Activated CD8-positive, alpha-beta memory T cell treated with anti-CD3 and anti-CD28 coated beads for 24 hours (primary cell): ENCODE results near the gene USP12.

ENCODE experiments used
- DNase-seq: peaks from one replicate; pipeline ENCODE4 v3.0.0-alpha.2; 2020

USP12 gene

GRCh38 chr13:27065582-27065981 is 106.0 kb downstream of the USP12 start:
- no peak for DNase-seq

- DNase-seq: no peak
Measured at GRCh38 chr13:27064252-27064995, 107.2 kb downstream of the USP12 start.

- no peak for DNase-seq
Measured at GRCh38 chr13:27057817-27058216, 113.8 kb downstream of the USP12 start.

- no peak for DNase-seq
Measured at GRCh38 chr13:27055526-27055925, 116.1 kb downstream of the USP12 start.

GRCh38 chr13:27054760-27055159 is 116.9 kb downstream of the USP12 start:
- DNase-seq: no peak

- DNase-seq: no peak
Measured at GRCh38 chr13:27053902-27054595, 117.6 kb downstream of the USP12 start.

- no peak for DNase-seq
Measured at GRCh38 chr13:27053210-27053884, 118.3 kb downstream of the USP12 start.

GRCh38 chr13:27052551-27053208 is 118.9 kb downstream of the USP12 start:
- DNase-seq: no peak

GRCh38 chr13:27047081-27047480 is 124.5 kb downstream of the USP12 start:
- no peak for DNase-seq

- no peak for DNase-seq
Measured at GRCh38 chr13:27044837-27045570, 126.6 kb downstream of the USP12 start.

GRCh38 chr13:27043013-27043412 is 128.6 kb downstream of the USP12 start:
- DNase-seq: no peak

GRCh38 chr13:27041341-27041740 is 130.3 kb downstream of the USP12 start:
- no peak for DNase-seq

GRCh38 chr13:27040826-27041108 is 130.8 kb downstream of the USP12 start:
- DNase-seq: no peak

- no peak for DNase-seq
Measured at GRCh38 chr13:27039171-27039701, 132.4 kb downstream of the USP12 start.

GRCh38 chr13:27038323-27038722 is 133.3 kb downstream of the USP12 start:
- DNase-seq: no peak

GRCh38 chr13:27037571-27037970 is 134.0 kb downstream of the USP12 start:
- peak; percentile 32 for DNase-seq

- peak; percentile 11 for DNase-seq
Measured at GRCh38 chr13:27037171-27037570, 134.4 kb downstream of the USP12 start.

- peak; percentile 28 for DNase-seq
Measured at GRCh38 chr13:27036236-27036981, 135.2 kb downstream of the USP12 start.

GRCh38 chr13:27035892-27036235 is 135.7 kb downstream of the USP12 start:
- DNase-seq: peak; percentile 32

GRCh38 chr13:27034678-27035111 is 136.9 kb downstream of the USP12 start:
- DNase-seq: peak; percentile 45

- no peak for DNase-seq
Measured at GRCh38 chr13:27028683-27029480, 142.7 kb downstream of the USP12 start.
